HG02885 (cell line): Measurements from ENCODE around the gene KCNA1.

Source experiments
- ATAC-seq: cut with Tn5 transposase; IDR thresholded peaks from one replicate; pipeline ENCODE4 v1.9.1; 2021; ENCODE audit warnings: mild to moderate bottlenecking; ENCODE audit not compliant: unreplicated experiment, poor library complexity

KCNA1 gene

DNA sequence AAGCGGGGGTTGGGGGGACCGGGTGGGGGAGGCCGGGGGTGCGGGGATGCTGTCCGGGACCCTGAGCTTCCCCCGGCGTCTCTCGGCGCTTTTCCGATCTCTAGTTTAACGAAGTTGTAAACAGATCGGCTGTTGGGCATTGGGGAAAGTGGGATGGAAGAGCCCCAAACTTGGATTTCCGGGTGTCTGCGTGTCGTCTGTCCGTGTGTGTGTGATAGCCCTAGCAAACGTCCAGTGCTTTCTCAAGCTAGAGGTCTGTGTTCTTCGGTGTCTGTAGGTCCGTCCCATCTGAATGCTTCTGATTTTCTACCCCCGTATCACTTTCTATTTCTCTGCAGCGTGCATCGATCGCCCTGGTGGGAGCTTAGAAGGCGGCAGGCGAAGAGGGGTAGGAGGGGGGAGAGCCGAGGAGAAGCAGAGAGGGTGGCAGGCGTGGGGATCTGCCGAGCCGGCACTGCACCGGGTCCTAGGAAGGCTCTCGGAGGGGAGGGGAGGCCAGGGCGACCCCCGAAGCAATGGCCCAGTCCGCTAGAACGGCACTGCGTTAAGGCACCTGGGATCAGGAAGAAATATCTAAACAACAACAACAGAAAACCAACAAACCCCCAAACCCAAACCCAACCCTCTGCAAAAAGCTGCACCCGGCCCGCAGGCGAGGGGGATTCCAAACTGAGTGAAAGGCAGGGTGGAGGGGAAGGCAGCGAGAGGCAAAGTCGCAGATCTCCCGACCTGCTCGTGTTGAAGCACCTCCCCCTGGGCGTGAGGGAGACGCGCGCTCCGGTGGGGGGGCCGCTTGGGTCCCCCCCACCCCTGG, 1.0 kb downstream of the KCNA1 start:
- ATAC-seq: no peak

DNA sequence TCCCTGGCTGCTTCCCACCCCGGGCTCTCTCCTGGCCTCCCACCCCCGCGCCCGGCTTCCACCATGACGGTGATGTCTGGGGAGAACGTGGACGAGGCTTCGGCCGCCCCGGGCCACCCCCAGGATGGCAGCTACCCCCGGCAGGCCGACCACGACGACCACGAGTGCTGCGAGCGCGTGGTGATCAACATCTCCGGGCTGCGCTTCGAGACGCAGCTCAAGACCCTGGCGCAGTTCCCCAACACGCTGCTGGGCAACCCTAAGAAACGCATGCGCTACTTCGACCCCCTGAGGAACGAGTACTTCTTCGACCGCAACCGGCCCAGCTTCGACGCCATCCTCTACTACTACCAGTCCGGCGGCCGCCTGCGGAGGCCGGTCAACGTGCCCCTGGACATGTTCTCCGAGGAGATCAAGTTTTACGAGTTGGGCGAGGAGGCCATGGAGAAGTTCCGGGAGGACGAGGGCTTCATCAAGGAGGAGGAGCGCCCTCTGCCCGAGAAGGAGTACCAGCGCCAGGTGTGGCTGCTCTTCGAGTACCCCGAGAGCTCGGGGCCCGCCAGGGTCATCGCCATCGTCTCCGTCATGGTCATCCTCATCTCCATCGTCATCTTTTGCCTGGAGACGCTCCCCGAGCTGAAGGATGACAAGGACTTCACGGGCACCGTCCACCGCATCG, 1.8 kb downstream of the KCNA1 start:
- ATAC-seq: no peak

DNA sequence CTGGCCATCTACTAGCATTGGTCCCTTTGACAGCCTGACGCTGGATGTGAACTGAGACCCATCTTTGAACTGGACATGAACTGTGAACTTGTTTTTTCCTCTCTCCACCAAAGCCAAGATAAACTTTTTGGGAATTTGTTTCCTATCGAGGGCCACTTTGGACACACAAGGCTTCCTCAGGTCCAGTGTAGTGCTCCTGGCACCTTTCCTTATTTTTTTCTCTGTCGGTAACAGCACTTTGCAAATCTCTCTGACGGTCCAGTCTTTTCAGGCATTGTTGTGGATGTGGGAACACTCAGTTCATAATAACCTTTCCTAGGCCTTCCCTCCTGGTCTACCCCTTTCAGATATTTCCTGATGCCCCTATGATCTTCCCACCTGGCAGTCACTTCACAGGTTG, 5.0 kb downstream of the KCNA1 start:
- no peak for ATAC-seq

DNA sequence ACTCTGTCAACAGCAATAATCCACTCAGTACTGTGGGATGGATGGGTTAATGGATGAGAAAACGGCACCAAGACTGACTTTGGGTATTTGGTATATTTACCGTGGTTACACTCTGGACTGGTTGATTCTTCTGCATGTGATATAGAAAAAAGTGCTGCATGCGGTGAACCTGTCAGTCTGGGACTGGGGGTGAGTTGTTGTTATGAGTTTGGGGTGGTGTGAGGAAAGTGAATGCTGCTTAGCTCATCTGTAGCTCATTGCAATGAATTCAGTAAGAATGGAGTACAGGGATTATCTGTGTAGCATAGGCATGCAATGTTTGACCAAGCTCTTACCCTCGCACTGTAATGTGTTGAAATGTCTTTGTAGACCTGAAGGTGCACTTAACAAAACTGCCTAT, 6.0 kb downstream of the KCNA1 start:
- ATAC-seq: no peak

DNA sequence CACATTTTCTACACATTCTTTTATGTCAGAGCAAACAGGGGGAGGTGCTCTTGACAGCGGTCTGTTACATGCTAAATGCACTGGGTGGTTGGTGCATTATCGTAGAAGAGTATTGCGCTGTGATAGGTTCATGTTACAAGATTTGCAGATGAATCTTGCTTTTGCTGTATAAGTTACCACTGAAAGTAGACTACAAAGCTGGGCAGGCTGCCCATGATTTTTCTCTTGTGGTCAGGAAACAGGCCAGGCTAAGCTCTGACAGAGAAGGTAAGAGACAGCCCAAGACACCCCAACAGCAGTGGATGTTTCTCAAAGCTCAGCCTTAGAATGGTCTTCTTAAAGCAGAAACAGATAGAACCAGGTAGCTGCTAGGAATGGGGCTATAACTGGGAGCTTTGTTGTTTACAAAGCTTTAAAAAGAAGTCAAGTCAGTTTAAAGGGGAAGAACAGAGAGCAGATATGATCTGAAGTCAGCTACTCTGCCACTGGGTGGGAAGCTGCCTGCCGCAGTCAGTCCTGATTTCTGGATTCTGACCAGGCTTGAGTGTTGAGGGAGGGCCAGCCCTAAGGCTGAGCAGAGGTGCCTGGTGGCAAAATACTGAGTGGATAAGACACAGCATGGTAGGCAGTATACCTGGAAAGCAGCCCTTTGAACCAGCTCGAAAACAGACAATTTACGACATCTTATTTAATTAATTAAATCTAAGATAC, 9.4 kb downstream of the KCNA1 start:
- no peak for ATAC-seq

DNA sequence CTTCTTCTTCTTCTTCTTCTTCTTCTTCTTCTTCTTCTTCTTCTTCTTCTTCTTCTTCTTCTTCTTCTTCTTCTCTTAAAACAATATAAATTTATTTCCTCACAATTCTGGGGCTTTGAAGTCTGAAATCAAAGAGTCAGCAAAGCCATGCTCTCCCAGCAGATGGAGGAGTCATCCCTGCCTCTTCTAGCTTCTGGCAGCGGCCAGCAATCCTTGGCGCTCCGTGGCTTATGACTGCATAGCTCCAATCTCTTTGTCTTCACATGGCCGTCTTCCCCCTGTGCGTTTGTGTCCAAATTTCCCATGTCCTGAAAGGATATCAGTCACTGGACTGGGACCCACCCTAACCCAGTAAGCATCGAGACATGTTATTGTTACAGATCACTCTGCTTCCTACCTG, 22.9 kb downstream of the KCNA1 start:
- no peak for ATAC-seq

DNA sequence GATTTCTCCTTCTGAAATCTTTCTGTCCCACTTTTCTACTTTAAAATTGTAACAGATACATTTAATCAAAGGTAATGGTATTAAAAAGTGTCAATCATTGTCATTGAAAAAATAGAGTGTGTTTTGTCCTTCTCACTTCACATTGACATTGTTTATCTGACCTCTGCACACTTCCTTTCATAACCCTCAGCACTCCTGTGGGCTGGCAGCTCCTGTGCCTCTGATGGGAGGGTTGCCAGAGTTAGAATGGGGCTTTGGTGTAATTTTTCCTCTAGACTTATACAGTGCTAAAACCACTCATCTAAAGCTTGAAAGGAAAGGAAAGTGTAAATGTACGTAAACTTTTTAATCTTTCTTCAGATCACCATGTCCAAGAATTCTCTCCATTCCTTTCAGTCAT, 23.7 kb downstream of the KCNA1 start:
- no peak for ATAC-seq

DNA sequence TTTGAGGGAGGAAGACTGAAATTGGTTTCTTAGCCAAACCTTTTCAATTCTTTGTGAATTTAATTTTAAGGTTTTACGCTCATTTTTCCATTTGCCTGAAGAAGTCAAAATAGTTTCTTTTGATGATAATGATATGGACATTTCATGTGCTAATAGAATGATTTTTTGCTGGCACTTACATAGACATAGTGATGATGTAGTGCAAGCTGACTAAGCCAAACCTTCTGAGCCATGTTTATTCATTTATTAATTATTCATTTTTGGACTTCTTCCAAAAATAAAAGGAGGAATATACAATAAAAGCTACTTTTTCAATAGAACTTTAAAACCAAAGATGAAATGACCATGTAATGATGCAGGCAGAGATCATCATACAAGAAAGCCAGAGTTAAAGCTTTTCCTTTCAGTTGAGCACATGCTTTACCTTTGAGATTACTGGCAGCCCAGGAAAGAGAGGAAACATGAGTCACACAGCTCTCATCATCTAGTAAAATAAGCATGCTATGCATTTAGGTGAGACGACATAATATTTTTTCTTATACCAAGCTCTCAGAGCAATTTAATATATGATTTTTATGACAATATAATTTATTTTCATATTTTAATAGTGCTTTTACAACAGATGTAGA, 24.8 kb downstream of the KCNA1 start:
- no peak for ATAC-seq

DNA sequence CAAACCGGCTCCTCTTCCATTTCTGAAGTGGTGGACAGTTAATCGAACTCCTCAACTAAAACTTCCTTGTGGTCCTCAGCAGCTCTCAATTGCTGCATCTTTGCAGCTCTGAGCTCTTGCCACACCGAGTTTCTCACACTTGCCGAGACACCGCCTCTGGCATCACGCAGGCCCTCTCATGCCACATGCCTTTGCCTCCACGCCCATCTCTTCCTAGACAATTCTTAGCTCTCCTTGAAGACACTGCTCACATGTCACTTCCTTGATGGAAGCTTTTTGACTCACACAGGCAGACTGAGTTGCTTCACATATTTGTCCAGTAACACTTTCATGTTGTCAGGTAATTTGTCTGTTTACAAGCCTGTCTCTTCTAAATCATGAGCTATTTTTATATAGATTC, 29.2 kb downstream of the KCNA1 start:
- ATAC-seq: no peak

DNA sequence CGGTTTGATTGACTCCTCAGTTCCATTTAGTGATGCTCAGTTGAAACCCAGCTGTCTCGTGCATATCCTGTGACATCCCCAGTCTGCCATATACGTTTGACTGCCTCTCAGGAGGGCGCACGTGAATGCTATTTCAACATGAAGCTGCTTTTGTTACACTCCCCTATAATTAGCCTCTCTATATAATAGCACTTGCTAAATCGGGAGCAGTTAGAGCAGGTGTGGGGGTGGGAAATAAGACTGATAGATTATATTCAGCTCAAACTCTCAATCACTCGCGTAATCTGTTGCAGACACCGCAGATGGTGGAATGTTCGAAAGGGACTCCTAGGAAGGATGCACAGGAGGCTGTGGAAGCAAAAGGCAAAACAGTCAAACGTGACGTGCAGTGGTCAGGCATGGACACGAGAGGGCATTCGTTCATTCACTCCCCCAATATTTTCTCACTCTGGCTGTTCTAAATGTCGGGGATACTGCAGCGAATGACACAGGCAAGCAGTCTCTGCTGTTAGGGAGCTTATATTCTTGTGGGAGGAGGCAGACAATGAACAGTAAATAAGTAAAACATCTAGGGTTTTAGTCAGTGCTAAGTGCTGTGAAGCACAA, 29.8 kb downstream of the KCNA1 start:
- ATAC-seq: no peak

DNA sequence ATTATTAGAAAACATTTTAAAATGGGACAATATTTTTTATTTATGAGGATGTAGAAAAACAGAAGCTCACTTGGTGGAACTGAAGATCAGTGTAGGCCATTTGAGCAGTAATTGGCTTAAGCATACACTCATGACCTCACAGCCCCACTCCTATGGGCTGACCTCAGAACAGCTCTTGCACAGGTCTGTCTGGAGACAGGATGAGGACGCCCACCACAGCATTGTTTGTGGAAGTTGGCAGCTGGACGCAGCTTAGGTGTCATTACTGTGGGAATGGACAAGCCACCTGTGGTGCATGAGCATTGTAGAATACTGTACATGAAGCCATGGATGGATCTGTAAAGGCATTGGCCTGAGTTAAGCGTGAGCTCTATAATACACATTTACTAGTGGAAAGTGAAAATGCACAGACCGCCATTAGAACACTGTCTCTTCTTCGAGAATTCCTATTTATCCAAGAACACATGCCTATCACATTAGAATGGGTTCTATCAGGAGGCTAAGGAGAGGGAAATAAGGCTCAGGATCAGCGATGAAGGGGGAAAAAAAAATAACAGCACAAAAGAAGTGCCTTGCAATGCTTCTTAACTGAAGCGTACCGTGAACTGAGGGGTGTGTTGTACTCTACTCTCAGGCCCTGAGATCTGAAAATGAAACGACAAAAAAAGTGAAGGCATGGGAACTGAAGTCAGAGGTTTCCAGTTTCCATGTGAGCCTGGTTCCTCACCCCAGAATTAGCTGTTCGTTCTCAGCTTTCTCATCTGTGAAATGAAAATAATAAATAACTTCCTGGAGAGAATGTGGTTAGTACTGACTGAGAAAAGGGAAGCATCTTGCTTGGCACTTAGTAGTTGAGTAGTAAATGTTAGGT, 33.6 kb downstream of the KCNA1 start:
- peak; percentile 86 for ATAC-seq

DNA sequence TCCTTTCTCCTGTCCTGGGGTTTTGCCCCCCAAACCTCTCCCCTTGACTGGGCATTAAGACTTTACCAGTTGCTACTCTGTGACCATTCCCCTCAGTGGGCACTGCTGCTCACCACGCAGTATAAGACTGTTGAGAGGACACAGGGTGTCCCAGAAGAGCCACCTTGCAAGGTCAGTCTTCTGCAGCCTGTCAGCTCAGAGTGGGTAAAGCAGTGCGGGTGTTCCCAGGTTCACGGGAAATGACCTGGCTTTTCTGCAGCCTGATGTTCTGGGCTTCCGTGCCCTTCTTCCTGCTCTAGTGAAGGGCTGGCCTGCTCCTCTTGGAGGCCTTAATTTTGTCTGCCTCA, 34.2 kb downstream of the KCNA1 start:
- no peak for ATAC-seq

DNA sequence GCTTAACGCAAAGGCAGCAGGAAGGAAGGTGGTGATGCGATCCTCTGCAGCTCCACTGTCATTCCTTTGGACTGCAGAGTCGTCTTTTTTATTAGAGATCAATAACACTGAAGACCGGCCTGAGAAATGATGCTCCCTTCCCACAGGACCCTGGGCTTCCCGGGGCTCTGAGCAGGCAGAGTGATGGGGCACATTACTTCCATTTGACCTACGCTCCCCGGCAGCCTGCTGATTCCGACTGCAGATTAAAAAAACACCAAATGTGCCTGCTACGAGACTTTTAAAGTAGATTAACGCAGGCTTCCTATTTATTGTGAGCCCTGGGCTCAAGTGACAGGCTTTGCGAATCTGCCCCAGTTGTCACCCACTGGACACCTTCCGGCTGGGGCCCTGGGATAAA, 37.5 kb downstream of the KCNA1 start:
- no peak for ATAC-seq

DNA sequence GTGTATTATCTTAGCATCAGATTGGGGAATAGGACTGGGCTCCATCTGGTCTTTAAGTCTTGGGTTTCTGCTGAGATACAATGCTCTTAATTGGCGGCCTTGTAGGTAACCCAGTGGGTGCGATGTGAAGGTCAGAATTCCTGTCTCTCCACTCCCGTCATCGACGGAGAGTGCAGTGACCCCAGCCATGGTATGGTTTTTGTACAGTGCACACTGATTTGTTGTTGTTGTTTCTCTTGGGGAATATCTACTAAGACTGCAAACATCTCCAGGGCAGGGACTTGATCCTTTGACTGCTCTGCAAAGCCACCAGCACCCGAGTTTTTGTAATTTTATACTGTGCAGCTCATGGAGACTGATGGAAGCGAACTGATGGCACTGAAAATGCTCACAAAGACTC, 41.4 kb downstream of the KCNA1 start:
- no peak for ATAC-seq

DNA sequence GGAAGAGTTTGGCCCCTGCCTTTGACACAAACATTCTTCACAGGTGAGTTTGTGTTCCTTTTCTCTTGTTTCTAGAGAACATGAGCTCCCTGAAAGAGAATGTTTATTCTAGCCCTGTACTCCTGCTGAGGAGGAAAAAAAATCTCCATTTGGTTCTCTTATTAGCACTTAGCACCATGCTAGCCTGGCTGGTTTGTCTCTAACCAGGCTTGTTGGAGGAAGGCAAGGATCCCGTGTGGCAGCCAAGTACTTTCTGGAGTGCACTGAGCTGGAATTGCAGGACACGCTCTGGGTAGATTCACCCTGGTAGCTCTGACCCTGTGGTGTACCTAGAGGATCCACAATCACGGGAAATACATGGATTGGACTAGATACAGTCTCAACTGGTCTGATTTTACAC, 41.9 kb downstream of the KCNA1 start:
- ATAC-seq: no peak

DNA sequence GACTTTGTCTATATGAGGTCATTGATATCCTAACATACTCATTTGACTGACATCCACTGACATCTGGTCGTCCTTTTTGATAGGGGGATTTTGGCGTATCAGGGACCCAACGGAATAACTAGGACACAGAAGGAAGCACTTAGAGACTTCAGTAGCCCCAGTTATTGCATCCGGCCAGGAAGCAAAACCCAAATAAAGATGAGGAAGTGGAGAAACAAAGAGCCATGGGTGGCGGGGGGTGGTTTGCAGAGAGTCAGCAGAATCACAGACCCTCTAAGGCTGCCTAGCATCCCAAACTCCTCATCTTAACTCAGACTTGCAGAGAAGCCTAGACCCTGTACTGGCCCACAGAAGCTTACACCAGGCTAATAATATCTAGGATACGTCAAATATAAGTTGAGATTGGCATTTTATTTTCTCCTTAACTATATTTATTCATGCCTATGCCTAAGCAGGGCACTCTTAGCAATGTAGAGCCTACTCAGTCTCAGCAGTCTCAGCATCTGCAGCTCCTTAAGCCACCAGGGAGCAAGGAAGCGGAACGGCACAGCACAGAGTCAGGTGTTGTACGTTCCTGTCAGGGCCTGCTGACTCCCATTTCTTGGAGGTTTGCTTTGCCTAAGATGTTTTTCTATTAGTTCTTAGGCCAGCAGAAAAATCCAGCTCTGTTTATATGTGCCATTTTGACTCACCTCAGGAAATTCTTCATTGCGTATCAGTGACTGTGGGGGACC, 45.1 kb downstream of the KCNA1 start:
- no peak for ATAC-seq

DNA sequence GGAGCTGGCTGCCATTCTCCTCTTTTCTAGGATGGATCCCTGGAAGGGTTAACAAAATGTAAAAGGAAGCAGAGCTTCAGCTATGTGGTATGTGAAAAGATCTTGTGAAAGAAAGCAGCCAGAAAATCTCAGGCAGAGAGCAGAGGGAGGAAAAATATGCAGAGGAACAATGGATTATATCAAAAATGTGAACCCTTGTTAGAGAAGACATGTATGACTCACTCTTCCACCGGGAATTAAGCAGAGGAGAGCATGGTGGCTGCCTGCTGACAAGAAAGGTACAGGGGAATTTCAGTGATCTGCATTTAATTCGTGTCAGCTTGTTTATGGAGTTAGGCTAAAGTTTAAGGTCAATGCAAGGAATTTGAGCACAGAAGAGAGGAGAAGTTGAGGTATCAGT, 46.3 kb downstream of the KCNA1 start:
- no peak for ATAC-seq

DNA sequence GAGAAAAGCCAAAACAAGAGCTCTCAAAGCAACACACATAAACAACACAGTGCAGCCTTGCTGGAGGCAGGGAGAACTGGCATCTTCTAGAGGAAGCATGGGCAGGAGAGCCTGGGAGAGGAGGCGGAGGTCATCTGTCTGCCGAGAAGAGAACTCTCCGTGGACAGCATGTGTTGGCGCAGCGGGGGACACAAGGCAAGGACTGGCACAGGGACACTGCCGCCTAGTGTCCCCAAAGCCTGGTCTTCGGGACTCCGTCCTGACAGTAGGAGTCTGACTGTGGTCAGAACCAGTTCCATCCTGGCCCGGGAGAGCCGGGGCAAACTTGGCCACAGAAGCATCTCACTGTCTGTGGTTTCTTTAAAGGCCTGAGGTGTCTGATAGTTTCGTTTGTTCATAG, 47.3 kb downstream of the KCNA1 start:
- ATAC-seq: no peak

DNA sequence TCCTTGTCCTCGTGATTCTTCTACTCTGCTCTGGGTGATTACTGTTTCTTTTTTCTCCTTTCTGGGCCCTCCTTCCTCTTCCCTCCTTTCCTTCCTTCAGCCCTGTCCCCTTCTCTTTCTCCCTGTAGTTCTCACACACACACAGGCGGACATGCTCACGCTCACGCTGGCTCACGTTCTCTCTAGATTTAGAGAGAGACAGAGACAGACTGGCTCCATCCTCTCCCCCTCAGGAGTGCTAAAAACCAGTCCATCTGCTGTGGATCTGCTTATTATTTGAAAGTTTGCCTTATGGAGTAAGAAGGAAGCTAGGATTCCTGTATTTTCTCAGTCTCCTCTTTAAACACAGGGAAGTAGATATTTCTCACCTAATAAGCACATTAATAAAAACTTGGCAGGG, 48.1 kb downstream of the KCNA1 start:
- no peak for ATAC-seq
